SKM-1 treated with dmso at 0.1 percent for 144 hours (cell line): Measurements from ENCODE around the gene EXO1.
"Not testable (repeated sequence)": the region's sequence is repeated elsewhere in the genome, so short reads cannot be mapped to it uniquely, and the experiment has no call there.

Source experiments
- DNase-seq: peaks from one replicate; lab custom pipeline; 2025; ENCODE audit not compliant: unreplicated experiment; lab: John Stamatoyannopoulos, UW

Gene EXO1

GRCh38 chr1:241836941-241837340, 11.1 kb upstream of the EXO1 start:
- DNase-seq: no peak

GRCh38 chr1:241837416-241837815, 10.6 kb upstream of the EXO1 start:
- no peak for DNase-seq

- no peak for DNase-seq
Observed at GRCh38 chr1:241837901-241838300, 10.1 kb upstream of the EXO1 start.

- DNase-seq: no peak
Observed at GRCh38 chr1:241838897-241839296, 9.1 kb upstream of the EXO1 start.

GRCh38 chr1:241839369-241839979, 8.5 kb upstream of the EXO1 start:
- DNase-seq: no peak

- no peak for DNase-seq
Observed at GRCh38 chr1:241840164-241840563, 7.8 kb upstream of the EXO1 start.

GRCh38 chr1:241841691-241842090, 6.3 kb upstream of the EXO1 start:
- no peak for DNase-seq

- DNase-seq: no peak
Observed at GRCh38 chr1:241842565-241842964, 5.4 kb upstream of the EXO1 start.

- no peak for DNase-seq
Observed at GRCh38 chr1:241844593-241844992, 3.4 kb upstream of the EXO1 start.

GRCh38 chr1:241846375-241846774, 1.6 kb upstream of the EXO1 start:
- no peak for DNase-seq

- no peak for DNase-seq
Observed at GRCh38 chr1:241846862-241847539, 1.0 kb upstream of the EXO1 start.

GRCh38 chr1:241847540-241847795, 536 bp upstream of the EXO1 start:
- no peak for DNase-seq

GRCh38 chr1:241848686-241849344, 811 bp downstream of the EXO1 start:
- no peak for DNase-seq

GRCh38 chr1:241849345-241849695, 1.3 kb downstream of the EXO1 start:
- DNase-seq: no peak

GRCh38 chr1:241855545-241856140, 7.6 kb downstream of the EXO1 start:
- DNase-seq: not testable (repeated sequence)

- no peak for DNase-seq
Observed at GRCh38 chr1:241857131-241857530, 9.1 kb downstream of the EXO1 start.

- DNase-seq: no peak
Observed at GRCh38 chr1:241860922-241861321, 12.9 kb downstream of the EXO1 start.

GRCh38 chr1:241869022-241869421, 21.0 kb downstream of the EXO1 start:
- no peak for DNase-seq

GRCh38 chr1:241870336-241870735, 22.3 kb downstream of the EXO1 start:
- DNase-seq: no peak

- DNase-seq: no peak
Observed at GRCh38 chr1:241870746-241871430, 22.9 kb downstream of the EXO1 start.

- no peak for DNase-seq
Observed at GRCh38 chr1:241881440-241881839, 33.4 kb downstream of the EXO1 start.

GRCh38 chr1:241883159-241883558, 35.2 kb downstream of the EXO1 start:
- DNase-seq: no peak
